Mesodermal cell (in vitro differentiated cells): ENCODE measurements around the gene CD320.

ENCODE experiments used
- H3K27ac ChIP-seq: 2 replicates; pipeline ENCODE4 v1.7.0; 2013; ENCODE audit warnings: mild to moderate bottlenecking, low read depth, low read length, moderate library complexity; ENCODE audit not compliant: severe bottlenecking
- H3K36me3 ChIP-seq: 2 replicates; pipeline ENCODE4 v1.7.1; 2013; ENCODE audit warnings: mild to moderate bottlenecking, low read length, moderate library complexity; ENCODE audit not compliant: control insufficient read depth, insufficient read depth
- H3K4me1 ChIP-seq: one replicate; pipeline ENCODE4 v1.7.1; 2013; ENCODE audit warnings: mild to moderate bottlenecking, low read length; ENCODE audit not compliant: insufficient read depth, control insufficient read depth, poor library complexity, severe bottlenecking
- H3K4me3 ChIP-seq: 2 replicates; pipeline ENCODE4 v1.7.0; 2013; ENCODE audit warnings: low read length, control low read depth, mild to moderate bottlenecking; ENCODE audit not compliant: insufficient read depth, poor library complexity, severe bottlenecking; ENCODE audit errors: extremely low read depth
- H3K9me3 ChIP-seq: 2 replicates; pipeline ENCODE4 v1.7.1; 2013; ENCODE audit warnings: mild to moderate bottlenecking, low read length, moderate library complexity; ENCODE audit not compliant: control insufficient read depth
- WGBS, 2 experiments: methylation state at CpG; one replicate each; pipeline ENCODE4 v1.1.5; 2013; ENCODE audit warnings: missing lambda C conversion rate in 2 of 2; ENCODE audit not compliant: insufficient coverage in 2 of 2; 5-methylcytosine and 5-hydroxymethylcytosine counted together

CD320 gene

GRCh38 chr19:8332976-8333766 is 25.0 kb upstream of the CD320 start:
- H3K4me1 ChIP-seq: peaks cover 5% of the 10 kb centered on the region
- H3K27ac ChIP-seq: no peak overlapping the region
- peak overlapping the region; percentile 29 for H3K4me3 ChIP-seq
- H3K36me3 ChIP-seq: no peaks in the 10 kb centered on the region
- H3K9me3 ChIP-seq: no peaks in the 10 kb centered on the region
- 23 to 29% methylated on average over 41 to 51 of the region's 52 CpGs for WGBS, 2 experiments

DNA sequence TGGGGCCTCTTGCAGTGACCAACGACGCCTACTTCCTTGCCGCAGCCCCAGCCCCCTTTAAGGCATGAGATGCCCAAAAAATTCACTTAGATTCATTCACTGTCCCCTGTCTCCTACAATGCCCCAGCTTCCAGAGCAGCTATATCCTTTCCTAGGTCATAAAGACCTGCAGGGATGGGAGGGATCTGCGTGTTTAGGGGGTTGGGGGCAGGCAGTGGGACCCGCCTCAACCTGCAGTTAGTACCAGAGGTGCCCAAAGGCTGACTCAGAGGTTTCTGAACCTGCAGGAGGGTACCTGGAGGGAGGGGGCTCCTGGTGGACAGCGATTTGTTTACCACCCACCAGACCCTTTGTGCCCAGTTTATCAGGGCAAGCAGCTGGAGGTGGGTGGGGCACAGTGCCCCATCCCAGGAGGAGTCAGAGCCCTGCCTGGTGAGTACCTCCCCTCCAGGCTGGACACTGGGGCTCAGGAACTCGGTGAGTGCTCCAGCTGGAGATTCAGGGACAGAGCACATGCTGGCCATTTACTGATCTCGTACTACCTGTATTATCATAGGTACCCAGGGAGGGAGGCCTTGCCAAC is 23.2 kb upstream of the CD320 start:
- H3K9me3 ChIP-seq: no peaks in the 10 kb centered on the region
- H3K36me3 ChIP-seq: no peaks in the 10 kb centered on the region
- H3K4me1 ChIP-seq: peaks cover 5% of the 10 kb centered on the region
- no peak overlapping the region for H3K4me3 ChIP-seq
- H3K27ac ChIP-seq: no peak overlapping the region
- WGBS, 2 experiments: 85 to 88% methylated on average over 3 to 4 of the region's 8 CpGs

GRCh38 chr19:8329996-8330395 is 21.8 kb upstream of the CD320 start:
- H3K4me1 ChIP-seq: peaks cover 5% of the 10 kb centered on the region
- H3K9me3 ChIP-seq: no peaks in the 10 kb centered on the region
- 71 to 79% methylated on average over 3 of the region's 3 CpGs for WGBS, 2 experiments
- no peak overlapping the region for H3K4me3 ChIP-seq
- H3K36me3 ChIP-seq: peaks cover 2% of the 10 kb centered on the region
- no peak overlapping the region for H3K27ac ChIP-seq

- 89 to 100% methylated on average over 2 of the region's 3 CpGs for WGBS, 2 experiments
- Histone ChIP-seq H3K4me3 (no peak overlapping the region), H3K27ac (no peak overlapping the region), H3K36me3 (peaks cover 32% of the 10 kb centered on the region), H3K9me3 (no peaks in the 10 kb centered on the region), H3K4me1 (no peaks in the 10 kb centered on the region)
Measured at GRCh38 chr19:8325454-8325853, 17.3 kb upstream of the CD320 start.

DNA sequence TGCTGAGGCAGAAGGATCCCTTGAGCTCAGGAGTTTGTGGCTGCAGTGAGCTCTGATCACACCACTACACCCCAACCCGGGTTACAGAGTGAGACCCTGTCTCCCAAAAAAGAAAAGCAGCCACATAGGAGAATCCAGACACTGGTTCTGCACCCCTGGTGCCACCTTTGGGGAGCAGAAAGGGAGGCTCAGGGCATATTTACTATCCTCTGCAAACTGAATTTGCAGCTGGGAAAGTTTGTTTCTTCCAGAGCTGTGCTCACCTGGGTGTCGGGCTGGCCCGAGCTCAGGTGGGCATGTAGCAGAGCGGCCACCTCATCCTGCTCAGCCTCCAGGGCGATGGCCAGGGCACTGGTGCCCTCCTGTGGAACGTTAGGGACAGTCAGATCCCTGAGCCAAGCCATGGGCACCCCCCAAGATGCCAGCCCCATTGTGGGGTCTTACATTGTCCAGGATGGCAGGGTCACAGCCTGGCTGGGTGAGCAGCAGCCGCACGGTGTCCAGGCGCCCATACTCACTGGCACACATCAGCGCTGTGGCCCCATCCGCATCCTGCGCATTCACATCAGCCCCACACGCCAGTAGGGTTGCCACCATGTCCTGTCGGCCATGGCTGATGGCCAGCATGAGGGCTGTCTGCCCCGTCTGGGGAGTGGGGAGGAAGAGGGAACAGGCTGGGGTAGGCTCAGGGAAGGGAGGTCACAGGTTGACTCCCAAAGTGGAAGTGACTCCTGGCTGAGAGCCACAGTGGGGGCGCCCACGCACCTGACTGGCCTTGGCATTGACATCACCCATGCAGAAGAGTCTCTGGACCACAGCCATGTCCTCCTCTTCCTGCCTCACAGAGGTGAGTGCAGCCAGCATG is 16.3 kb upstream of the CD320 start:
- no peaks in the 10 kb centered on the region for H3K9me3 ChIP-seq
- no peak overlapping the region for H3K27ac ChIP-seq
- WGBS, 2 experiments: 88 to 95% methylated on average over 16 to 17 of the region's 17 CpGs
- H3K4me3 ChIP-seq: no peak overlapping the region
- peaks cover 32% of the 10 kb centered on the region for H3K36me3 ChIP-seq
- peaks cover 8% of the 10 kb centered on the region for H3K4me1 ChIP-seq

DNA sequence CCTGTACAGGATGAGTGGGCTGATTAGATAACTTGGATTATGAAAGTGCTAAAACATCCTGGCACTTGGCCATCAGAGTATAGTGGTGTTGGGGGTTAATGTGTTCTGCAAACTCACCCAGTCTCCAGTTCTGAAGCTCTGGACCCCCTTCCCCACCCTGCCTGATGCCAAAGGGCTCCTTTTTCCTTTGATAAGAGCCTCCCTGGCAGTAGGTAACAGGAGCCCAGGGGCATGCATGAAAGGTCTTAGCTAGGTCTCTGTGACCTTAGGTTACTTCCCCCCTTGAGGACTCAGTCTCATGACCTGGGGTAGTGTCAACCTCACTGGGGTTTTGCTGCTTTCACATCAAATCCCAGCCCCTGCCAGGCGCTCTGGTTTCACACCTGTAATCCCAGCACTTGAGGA is 15.6 kb upstream of the CD320 start:
- WGBS, 2 experiments: no CpG with 5 or more reads among the region's 1 CpG
- Histone ChIP-seq H3K4me3 (no peak overlapping the region), H3K9me3 (no peaks in the 10 kb centered on the region)

GRCh38 chr19:8322638-8322997 is 14.5 kb upstream of the CD320 start:
- Histone ChIP-seq H3K36me3 (peaks cover 43% of the 10 kb centered on the region), H3K4me1 (peaks cover 8% of the 10 kb centered on the region), H3K27ac (no peak overlapping the region), H3K4me3 (peak overlapping the region; percentile 96), H3K9me3 (no peaks in the 10 kb centered on the region)
- 89 to 92% methylated on average over 5 of the region's 7 CpGs for WGBS, 2 experiments

More for the DNA sequence above, 15.6 kb upstream of the CD320 start:
- Histone ChIP-seq H3K36me3 (peaks cover 35% of the 10 kb centered on the region), H3K4me1 (peaks cover 8% of the 10 kb centered on the region), H3K27ac (no peak overlapping the region)

DNA sequence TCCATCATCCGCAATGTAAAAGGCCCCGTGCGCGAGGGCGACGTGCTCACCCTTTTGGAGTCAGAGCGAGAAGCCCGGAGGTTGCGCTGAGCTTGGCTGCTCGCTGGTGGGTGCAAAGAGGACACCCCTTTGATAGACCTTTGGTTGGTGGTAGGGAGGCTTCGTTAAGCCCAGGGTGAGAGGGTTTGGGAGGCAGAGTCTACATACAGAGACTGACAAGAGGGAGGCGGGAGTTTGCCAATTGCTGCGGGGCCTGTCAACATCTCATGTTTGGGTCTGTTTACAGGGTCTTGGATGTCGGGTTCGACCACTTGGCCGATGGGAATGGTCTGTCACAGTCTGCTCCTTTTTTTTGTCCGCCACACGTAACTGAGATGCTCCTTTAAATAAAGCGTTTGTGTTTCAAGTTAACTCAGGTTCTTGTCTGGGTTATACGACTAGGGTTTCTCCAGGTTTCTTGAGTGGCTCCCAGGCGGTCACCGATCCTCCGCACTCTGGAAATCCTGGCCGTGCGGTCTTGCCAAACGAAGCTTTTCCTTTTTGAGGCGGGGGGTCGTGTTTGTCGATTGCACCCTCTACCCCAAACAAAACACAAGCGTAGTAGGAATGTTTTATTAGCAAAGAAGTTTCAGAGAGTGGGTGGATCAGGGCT is 14.0 kb upstream of the CD320 start:
- Histone ChIP-seq H3K27ac (peak overlapping the region; percentile 59), H3K36me3 (peaks cover 43% of the 10 kb centered on the region), H3K4me3 (peak overlapping the region; percentile 96), H3K9me3 (no peaks in the 10 kb centered on the region), H3K4me1 (peaks cover 9% of the 10 kb centered on the region)
- 8 to 19% methylated on average over 12 to 24 of the region's 30 CpGs for WGBS, 2 experiments

DNA sequence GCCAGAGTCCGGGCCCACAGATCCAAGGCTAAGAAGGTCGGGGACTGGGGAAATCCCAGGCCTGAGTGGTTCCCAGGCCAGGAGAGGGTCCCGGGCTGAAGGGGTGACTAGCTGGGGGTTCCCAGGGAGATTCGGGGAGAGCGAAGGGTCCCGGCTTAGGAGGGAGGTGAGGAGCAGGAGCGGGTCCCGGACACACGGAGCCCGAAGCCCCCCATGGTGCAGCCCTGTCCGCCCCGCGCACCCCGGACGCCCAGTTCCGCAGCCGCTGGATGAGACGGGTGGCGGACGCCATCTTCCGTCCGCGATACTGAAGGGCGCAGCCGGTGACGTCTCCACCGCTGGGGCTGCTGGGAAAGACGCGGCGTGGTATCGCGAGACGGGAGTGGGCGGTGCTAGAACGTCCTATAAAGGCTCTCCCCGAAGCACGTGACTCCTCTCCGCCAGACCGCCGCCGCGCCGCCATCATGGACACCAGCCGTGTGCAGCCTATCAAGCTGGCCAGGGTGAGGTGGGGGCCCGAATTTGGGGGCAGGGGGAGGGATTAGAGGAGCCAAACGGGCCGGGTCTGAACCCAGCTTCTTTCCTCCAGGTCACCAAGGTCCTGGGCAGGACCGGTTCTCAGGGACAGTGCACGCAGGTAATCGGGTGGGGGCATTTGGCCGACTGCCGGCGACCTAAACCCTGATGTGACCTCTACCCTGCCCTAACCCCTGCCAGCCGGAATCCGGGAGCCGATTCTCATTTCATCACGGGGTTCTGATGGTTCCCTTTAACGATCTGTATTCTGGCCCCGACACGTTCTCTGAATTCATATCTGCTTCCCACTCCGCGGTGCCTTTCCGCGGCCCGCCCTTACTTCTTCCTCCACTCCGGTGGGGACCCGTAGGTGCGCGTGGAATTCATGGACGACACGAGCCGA is 13.2 kb upstream of the CD320 start, which contains the start of the genes NDUFA7 and RPS28:
TSS of gene NDUFA7 (minus strand) at position 309 of the 919 bp plus-strand sequence. CDS start at position 292, 17 bp downstream.
TSS of gene RPS28 (plus strand) at position 430 of the 919 bp plus-strand sequence. CDS start at position 465, 35 bp downstream.
- H3K4me3 ChIP-seq: peak within 1 kb of the TSS; percentile 96
- H3K27ac ChIP-seq: peak within 1 kb of the TSS; percentile 87
- peaks cover 46% of the 10 kb centered on the region for H3K36me3 ChIP-seq
- peaks cover 16% of the 10 kb centered on the region for H3K4me1 ChIP-seq
- H3K9me3 ChIP-seq: no peaks in the 10 kb centered on the region
- WGBS, 2 experiments: 0 to 1% methylated on average over 68 to 71 of the region's 72 CpGs
